ENCODE measurements around the gene FZD8. TPM values are rescaled to one million over a fixed set of nuclear protein-coding genes. Genes with fewer than 3 reads are reported as not detected.

FZD8 gene
- total RNA-seq, 1 experiment from 2014 or later, result 0.22 TPM

DNA sequence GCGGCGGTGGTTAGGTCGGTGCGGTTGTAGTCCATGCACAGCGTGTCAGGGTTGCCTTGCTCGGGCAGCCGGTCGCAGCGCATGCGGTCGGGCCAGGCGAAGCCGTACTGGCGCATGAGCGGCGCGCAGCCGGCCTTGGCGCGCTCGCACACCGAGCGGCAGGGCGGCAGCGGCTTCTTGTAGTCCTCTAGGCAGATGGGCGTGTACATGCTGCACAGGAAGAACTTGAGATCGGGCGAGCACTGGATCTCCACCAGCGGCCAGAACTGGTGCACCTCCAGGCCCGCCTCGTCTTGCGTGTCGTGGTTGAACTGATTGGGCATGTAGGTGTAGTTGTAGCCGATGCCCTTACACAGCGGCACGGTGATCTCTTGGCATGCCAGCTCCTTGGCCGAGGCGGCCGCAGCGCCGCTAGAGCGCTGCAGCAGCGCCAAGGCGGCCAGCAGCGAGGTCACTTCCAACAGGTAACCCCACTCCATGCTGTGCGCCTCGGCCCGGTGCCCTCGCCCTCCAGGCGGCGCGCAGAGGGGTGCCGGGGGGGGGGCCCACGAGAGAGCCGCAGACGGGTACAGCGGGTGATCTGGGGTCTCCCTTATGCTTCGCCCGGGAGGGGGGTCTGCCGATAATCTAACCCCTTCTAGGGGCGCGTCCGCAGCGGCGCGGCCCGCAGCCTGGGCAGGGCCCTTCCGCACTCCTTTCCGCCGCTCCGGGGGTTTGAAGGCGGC is 983 bp downstream of the FZD8 start:
- intact Hi-C loops (cut with micrococcal nuclease), result no loop called here
- no peak overlapping the region for H3K4me3 ChIP-seq (replicated peaks in 1 of 2; ENCODE audit: low read depth in 1 of 2, low read length in 2 of 2)
- ChIA-PET CTCF (no interaction called here), POLR2A (no interaction called here), RAD21 (ENCODE audit: low non-redundant PET in 1 of 2, low total read pairs in 2 of 2, uncharacterized antibody in 2 of 2, unreplicated experiment in 2 of 2) (no interaction called here)
- no peaks in the 10 kb centered on the region for H3K9me2 ChIP-seq (ENCODE audit: insufficient read depth)
- H3K4me1 ChIP-seq (ENCODE audit: control insufficient read depth in 1 of 2, insufficient read depth in 2 of 2, low read length in 2 of 2), result peaks cover 8 to 28% of the 10 kb centered on the region in 2 experiments
- H4K20me1 ChIP-seq (ENCODE audit: insufficient read depth), result no peaks in the 10 kb centered on the region
- H3K27me3 ChIP-seq (ENCODE audit: insufficient read depth, low read length), result peaks cover 36% of the 10 kb centered on the region
- TF ChIP-seq SP1 (IDR thresholded peaks at IDR 0.05; ENCODE audit: low read depth), result no peak
- TF ChIP-seq, protein P1, sequence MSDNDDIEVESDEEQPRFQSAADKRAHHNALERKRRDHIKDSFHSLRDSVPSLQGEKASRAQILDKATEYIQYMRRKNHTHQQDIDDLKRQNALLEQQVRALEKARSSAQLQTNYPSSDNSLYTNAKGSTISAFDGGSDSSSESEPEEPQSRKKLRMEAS (IDR thresholded peaks at IDR 0.05), result peak; percentile 78
- no TSS peak for BruUV-seq (replicated peaks)
- no peaks in the 10 kb centered on the region for H3K36me3 ChIP-seq (ENCODE audit: control insufficient read depth in 1 of 2, insufficient read depth in 2 of 2, low read length in 2 of 2)
- H3K9ac ChIP-seq (ENCODE audit: low read length), result no peak overlapping the region
- DNase-seq (ENCODE audit: low read depth, low spot score) (peak; percentile 31), ATAC-seq (peak; percentile 73)
- H3K4me2 ChIP-seq (ENCODE audit: low read length), result peak overlapping the region; percentile 70
- H2AFZ ChIP-seq (ENCODE audit: low read depth, low read length, poor library complexity, severe bottlenecking), result no peak overlapping the region
- H3K9me3 ChIP-seq (ENCODE audit: control insufficient read depth in 1 of 2, insufficient read depth in 1 of 2, low read depth in 1 of 2, low read length in 2 of 2), result no peaks in the 10 kb centered on the region
- no peak overlapping the region for H3K27ac ChIP-seq (ENCODE audit: low read depth, low read length)
- H3K79me2 ChIP-seq (ENCODE audit: insufficient read depth, low read length), result no peaks in the 10 kb centered on the region

DNA sequence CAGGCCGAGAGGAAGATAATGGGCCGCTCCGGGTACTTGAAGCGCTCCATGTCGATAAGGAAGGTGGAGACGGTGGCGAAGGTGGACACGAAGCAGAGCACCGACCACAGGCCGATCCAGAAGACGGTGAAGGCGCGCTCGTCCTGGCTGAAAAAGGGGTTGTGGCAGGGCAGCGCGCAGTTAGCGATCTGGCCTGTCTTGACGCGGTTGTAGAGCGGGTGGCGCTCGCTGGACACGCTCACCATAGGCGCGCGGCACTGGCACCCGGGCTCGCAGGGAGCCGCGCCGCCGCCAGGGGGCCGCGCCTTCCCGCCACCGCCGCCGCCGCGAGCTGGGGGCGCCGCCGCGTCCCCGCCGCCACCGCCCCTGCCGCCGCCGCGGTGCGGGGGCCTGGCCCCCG is 1.6 kb downstream of the FZD8 start:
- RAD21 ChIA-PET (ENCODE audit: low non-redundant PET in 1 of 2, low total read pairs in 2 of 2, uncharacterized antibody in 2 of 2, unreplicated experiment in 2 of 2), result no interaction called here
- intact Hi-C loops (cut with micrococcal nuclease), result no loop called here
- Histone ChIP-seq H3K9ac (ENCODE audit: low read length) (no peak overlapping the region), H3K9me3 (ENCODE audit: control insufficient read depth in 1 of 2, insufficient read depth in 1 of 2, low read depth in 1 of 2, low read length in 2 of 2) (no peaks in the 10 kb centered on the region), H3K9me2 (ENCODE audit: insufficient read depth) (no peaks in the 10 kb centered on the region), H4K20me1 (ENCODE audit: insufficient read depth) (no peaks in the 10 kb centered on the region), H3K4me1 (ENCODE audit: control insufficient read depth in 1 of 2, insufficient read depth in 2 of 2, low read length in 2 of 2) (peaks cover 8 to 28% of the 10 kb centered on the region in 2 experiments), H3K4me3 (replicated peaks in 1 of 2; ENCODE audit: low read depth in 1 of 2, low read length in 2 of 2) (no peak overlapping the region), H3K4me2 (ENCODE audit: low read length) (no peak overlapping the region), H3K27me3 (ENCODE audit: insufficient read depth, low read length) (peaks cover 36% of the 10 kb centered on the region), H3K36me3 (ENCODE audit: control insufficient read depth in 1 of 2, insufficient read depth in 2 of 2, low read length in 2 of 2) (no peaks in the 10 kb centered on the region), H3K27ac (ENCODE audit: low read depth, low read length) (no peak overlapping the region), H3K79me2 (ENCODE audit: insufficient read depth, low read length) (no peaks in the 10 kb centered on the region), H2AFZ (ENCODE audit: low read depth, low read length, poor library complexity, severe bottlenecking) (no peak overlapping the region)
- DNase-seq (ENCODE audit: low read depth, low spot score), result no peak
- CTCF ChIA-PET, result no interaction called here
- peak; percentile 68 for ATAC-seq
- no TSS peak for BruUV-seq (replicated peaks)
- POLR2A ChIA-PET, result no interaction called here
- no peak for TF ChIP-seq FOSL1 (IDR thresholded peaks at IDR 0.05; ENCODE audit: low read depth)
- TF ChIP-seq, protein P2, sequence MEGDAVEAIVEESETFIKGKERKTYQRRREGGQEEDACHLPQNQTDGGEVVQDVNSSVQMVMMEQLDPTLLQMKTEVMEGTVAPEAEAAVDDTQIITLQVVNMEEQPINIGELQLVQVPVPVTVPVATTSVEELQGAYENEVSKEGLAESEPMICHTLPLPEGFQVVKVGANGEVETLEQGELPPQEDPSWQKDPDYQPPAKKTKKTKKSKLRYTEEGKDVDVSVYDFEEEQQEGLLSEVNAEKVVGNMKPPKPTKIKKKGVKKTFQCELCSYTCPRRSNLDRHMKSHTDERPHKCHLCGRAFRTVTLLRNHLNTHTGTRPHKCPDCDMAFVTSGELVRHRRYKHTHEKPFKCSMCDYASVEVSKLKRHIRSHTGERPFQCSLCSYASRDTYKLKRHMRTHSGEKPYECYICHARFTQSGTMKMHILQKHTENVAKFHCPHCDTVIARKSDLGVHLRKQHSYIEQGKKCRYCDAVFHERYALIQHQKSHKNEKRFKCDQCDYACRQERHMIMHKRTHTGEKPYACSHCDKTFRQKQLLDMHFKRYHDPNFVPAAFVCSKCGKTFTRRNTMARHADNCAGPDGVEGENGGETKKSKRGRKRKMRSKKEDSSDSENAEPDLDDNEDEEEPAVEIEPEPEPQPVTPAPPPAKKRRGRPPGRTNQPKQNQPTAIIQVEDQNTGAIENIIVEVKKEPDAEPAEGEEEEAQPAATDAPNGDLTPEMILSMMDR (IDR thresholded peaks at IDR 0.05 in 2 of 3, conservative IDR thresholded peaks at IDR 0.05 in 1 of 3; ENCODE audit: borderline replicate concordance in 1 of 3, insufficient read depth in 1 of 3, low read depth in 2 of 3, low read length in 2 of 3), result peak in 2 of 3 experiments; percentile 18 to 27; a peak in 1 of 6 replicates

Measured in HCT116 (cell line).